Stimulated activated CD4-positive, alpha-beta T cell treated with anti-CD3 and anti-CD28 coated beads, TNF-alpha, amount 100 ng/mL, for 24 hours (primary cell): Measurements from ENCODE around the gene OR5M10.
"Not testable (repeated sequence)": the region's sequence is repeated elsewhere in the genome, so short reads cannot be mapped to it uniquely, and the experiment has no call there.

Experiments
- DNase-seq, 3 experiments: peaks; one replicate each; pipeline ENCODE4 v3.0.0-alpha.2; 2020; ENCODE audit warnings: low read depth in 3 of 3

The OR5M10 gene

GRCh38 chr11:56577621-56578020 lies at the start of gene OR5M10:
Gene OR5M10 (minus strand): TSS chr11:56577721. CDS start chr11:56577721, 0 bp downstream.
- no peak for DNase-seq

GRCh38 chr11:56625946-56626345 lies 48.4 kb upstream of the OR5M10 start:
- DNase-seq, result no peak

DNA sequence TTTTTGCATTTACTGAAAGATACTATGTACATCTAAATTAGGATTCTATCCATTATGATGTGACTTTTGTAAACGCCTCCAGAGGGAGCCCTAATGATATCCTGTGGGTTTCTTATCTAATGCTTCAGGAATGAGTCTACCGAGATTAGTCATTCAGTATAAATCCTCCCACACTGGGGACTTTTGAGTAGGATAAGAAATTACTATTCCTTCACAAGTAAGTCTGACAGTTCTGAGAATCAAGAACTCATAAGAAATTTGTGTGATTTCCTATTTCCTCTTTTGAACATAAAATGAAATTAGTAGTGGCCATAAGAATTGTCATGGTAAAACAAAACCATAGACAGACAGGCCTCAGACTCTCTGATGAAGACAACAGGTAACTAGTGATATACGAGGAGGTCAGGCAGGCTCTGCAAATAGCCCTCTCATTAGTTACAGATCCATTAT lies 47.2 kb upstream of the OR5M10 start:
- no peak for DNase-seq

DNA sequence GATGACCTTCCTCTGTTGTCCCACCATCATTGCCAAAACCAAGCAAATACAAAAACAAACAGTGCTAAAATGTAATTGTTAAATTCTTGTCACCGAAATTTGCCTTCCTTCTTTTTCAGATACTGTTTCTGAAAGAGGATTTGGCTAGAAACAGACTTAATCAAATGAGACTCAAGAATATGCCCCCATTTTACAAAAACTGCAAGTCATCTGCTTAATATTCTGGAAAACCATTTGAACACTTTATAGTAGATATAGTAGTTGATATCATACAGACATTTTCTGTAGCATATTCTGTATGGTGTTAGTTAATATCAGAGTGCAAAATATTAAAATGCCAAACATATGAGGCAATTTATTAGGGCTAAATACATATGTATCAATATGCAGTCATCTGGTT lies 33.7 kb upstream of the OR5M10 start:
- DNase-seq, result no peak

- DNase-seq, result not testable (repeated sequence)
These were observed 14.7 kb upstream of the OR5M10 start for GRCh38 chr11:56592088-56592717.

DNA sequence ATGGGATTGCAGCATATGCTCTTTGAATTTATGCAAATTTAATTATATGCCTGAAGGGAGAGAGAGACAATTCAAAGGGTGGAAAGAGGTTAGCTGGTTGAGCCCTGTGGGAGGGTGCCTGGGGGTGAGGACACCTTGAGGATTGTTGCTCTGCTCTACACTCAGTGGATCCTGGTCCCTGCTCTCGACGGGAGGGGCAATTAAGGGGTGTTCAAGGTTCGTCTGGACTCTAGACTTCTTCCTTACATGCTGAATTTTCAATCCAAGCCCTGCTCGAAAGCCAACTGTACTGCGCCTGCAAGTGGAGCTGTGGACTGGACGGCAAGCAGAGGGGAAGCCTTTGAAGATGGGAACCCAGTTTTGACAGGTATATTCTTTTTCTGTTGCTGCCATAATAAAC lies 18.9 kb downstream of the OR5M10 start:
- DNase-seq, result no peak

- DNase-seq, result not testable (repeated sequence)
These were observed 22.8 kb downstream of the OR5M10 start for GRCh38 chr11:56554691-56555090.

GRCh38 chr11:56545531-56545930 lies 32.0 kb downstream of the OR5M10 start:
- no peak for DNase-seq

DNA sequence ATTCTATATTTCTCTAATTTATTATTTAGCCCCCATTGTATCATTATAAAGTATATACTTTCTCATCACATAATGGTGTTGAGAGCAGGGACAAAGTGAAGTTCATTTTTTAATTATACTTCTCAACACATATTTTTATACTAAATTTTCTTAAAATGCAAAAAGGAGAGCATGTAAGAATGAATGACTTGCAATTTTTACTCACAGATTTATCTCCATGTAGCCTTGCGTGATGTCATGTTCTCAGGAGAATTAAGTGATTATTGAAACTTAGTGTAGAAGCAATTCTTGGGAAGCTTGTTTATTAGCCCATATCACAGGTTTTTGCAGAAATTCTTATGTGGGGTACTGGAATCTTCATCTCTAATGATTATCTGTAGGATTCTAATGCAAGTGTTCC lies 33.8 kb downstream of the OR5M10 start:
- DNase-seq, result no peak

DNA sequence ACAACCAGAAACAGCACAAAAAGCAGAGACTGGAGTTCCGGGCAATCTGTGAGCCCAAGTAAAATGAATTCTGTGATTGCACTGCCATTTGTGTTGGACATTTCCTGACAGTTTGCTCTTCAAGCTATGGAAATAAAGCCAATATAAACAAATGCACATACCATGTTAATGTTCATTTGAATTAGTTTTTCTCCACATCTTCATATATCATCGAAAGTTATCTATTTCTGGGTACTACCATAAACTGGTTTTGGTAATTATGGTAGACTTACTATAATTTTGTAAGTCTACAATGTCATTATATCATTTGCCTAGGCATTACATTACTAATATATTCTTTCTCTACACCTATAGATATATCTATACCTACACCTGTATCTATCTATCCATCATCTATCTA lies 34.4 kb downstream of the OR5M10 start, which contains the start of gene OR5M11:
TSS of gene OR5M11 (minus strand) at position 101 of the 400 bp plus-strand sequence. CDS start at position 101, 0 bp downstream.
- DNase-seq, result no peak

GRCh38 chr11:56533054-56533740 lies 44.3 kb downstream of the OR5M10 start:
- DNase-seq, result no peak

GRCh38 chr11:56531856-56532255 lies 45.7 kb downstream of the OR5M10 start:
- DNase-seq, result no peak
